Stimulated activated naive CD8-positive, alpha-beta T cell treated with anti-CD3 and anti-CD28 coated beads, Interleukin-15, Interleukin-2, amounts not matched to agents 100 ng/mL and 50 ng/mL, for 24 hours (primary cell): ENCODE measurements around the gene HCFC1R1.
A peak's percentile ranks its signal among the peaks of the same experiment; 100 is the strongest.
"Not testable (repeated sequence)": the region's sequence is repeated elsewhere in the genome, so short reads cannot be mapped to it uniquely, and the experiment has no call there.

ENCODE experiments used
- H3K27ac Mint-ChIP-seq: one replicate; pipeline ENCODE4 v1.8.0; 2021; ENCODE audit warnings: mild to moderate bottlenecking, mixed read lengths
- H3K27me3 Mint-ChIP-seq: one replicate; pipeline ENCODE4 v1.8.0; 2021; ENCODE audit warnings: mixed read lengths
- H3K36me3 Mint-ChIP-seq: one replicate; pipeline ENCODE4 v1.8.0; 2021; ENCODE audit warnings: low read depth, mixed read lengths
- H3K4me1 Mint-ChIP-seq: one replicate; pipeline ENCODE4 v1.8.0; 2021; ENCODE audit warnings: low read depth, mixed read lengths
- H3K4me3 Mint-ChIP-seq: one replicate; pipeline ENCODE4 v1.8.0; 2021; ENCODE audit warnings: mild to moderate bottlenecking, mixed read lengths
- H3K9me3 Mint-ChIP-seq: one replicate; pipeline ENCODE4 v1.8.0; 2021; ENCODE audit warnings: mixed read lengths

HCFC1R1 gene

GRCh38 chr16:3060339-3061127, 36.8 kb upstream of the HCFC1R1 start:
- peak overlapping the region; percentile 90 for H3K27ac Mint-ChIP-seq
- H3K4me1 Mint-ChIP-seq, result peaks cover 57% of the 10 kb centered on the region
- no peaks in the 10 kb centered on the region for H3K9me3 Mint-ChIP-seq
- peaks cover 5% of the 10 kb centered on the region for H3K36me3 Mint-ChIP-seq
- H3K27me3 Mint-ChIP-seq, result no peaks in the 10 kb centered on the region
- H3K4me3 Mint-ChIP-seq, result peak overlapping the region; percentile 81

GRCh38 chr16:3059723-3060242, 36.0 kb upstream of the HCFC1R1 start:
- H3K9me3 Mint-ChIP-seq, result no peaks in the 10 kb centered on the region
- peaks cover 57% of the 10 kb centered on the region for H3K4me1 Mint-ChIP-seq
- H3K36me3 Mint-ChIP-seq, result peaks cover 9% of the 10 kb centered on the region
- peak overlapping the region; percentile 90 for H3K27ac Mint-ChIP-seq
- no peaks in the 10 kb centered on the region for H3K27me3 Mint-ChIP-seq
- H3K4me3 Mint-ChIP-seq, result peak overlapping the region; percentile 81

- Mint-ChIP-seq H3K4me3 (peak overlapping the region; percentile 85), H3K36me3 (peaks cover 9% of the 10 kb centered on the region), H3K4me1 (peaks cover 55% of the 10 kb centered on the region), H3K27me3 (no peaks in the 10 kb centered on the region), H3K9me3 (no peaks in the 10 kb centered on the region), H3K27ac (peak overlapping the region; percentile 90)
Measured at GRCh38 chr16:3059041-3059722, 35.4 kb upstream of the HCFC1R1 start.

- Mint-ChIP-seq H3K4me1 (peaks cover 57% of the 10 kb centered on the region), H3K4me3 (peak overlapping the region; percentile 85), H3K27ac (no peak overlapping the region), H3K36me3 (peaks cover 9% of the 10 kb centered on the region), H3K27me3 (no peaks in the 10 kb centered on the region), H3K9me3 (no peaks in the 10 kb centered on the region)
Measured at GRCh38 chr16:3058139-3059030, 34.6 kb upstream of the HCFC1R1 start.

DNA sequence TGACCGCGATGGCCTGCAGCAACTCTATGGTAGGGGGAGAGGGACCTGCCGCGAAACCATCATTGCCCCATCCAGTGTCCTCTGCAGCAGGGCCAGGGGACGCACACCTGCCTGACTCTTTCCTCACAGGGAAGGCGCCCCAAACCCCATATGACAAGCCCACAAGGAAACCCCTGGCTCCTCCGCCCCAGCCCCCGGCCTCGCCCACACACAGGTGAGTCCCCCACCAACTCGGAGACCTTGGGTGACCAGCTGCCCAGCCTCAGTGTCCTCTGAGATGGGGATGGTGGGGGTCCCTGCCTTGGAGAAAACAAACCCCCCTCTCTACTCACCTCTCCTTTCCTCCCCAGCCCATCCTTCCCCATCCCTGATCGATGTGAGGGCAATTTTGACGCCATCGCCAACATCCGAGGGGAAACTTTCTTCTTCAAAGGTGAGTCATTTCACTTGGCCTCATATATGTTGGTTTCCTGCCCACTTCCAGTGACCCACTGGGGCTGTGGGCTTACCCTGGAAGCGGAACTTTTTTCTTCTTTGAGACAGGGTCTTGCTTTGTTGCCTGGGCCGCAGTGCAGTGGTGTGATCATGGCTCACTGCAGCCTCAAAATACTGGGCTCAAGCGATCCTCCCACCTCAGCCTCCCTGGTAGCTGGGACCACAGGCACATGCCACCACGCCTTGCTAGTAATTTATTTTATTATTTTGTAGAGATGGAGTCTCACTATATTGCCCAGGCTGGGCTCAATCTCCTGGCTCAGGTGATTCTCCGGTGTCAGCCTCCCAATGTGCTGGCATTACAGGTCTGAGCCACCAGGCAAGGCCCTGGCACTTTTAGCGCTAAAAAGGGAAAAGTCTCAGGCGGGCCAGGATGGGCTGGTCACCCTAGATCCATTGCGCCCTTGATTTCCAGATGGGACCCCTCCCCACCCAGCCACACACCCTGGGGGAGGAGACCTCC, 33.7 kb upstream of the HCFC1R1 start:
- peaks cover 53% of the 10 kb centered on the region for H3K4me1 Mint-ChIP-seq
- H3K9me3 Mint-ChIP-seq, result no peaks in the 10 kb centered on the region
- H3K36me3 Mint-ChIP-seq, result peaks cover 9% of the 10 kb centered on the region
- no peaks in the 10 kb centered on the region for H3K27me3 Mint-ChIP-seq
- peak overlapping the region; percentile 17 for H3K27ac Mint-ChIP-seq
- peak overlapping the region; percentile 47 for H3K4me3 Mint-ChIP-seq

GRCh38 chr16:3056336-3057180, 32.8 kb upstream of the HCFC1R1 start:
- no peaks in the 10 kb centered on the region for H3K9me3 Mint-ChIP-seq

DNA sequence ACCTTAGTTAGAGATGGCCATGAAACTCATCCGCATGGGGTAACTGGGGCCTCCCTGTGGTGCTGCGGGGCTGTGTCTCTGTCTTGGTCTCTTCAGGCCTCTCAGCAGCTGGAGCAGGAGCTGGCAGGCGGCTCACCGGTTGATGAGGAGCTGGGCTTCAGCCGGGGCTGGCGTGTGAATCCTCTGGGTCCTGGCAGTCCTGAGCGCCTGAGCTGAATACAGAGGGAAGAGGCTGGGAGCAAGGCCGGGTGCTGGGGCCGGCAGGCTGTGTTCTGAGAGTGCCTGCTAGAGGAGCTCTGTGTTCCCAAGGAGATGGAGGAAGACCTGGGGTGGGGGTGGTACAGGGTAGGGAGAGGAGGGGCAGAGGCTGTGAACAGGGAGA, 32.0 kb upstream of the HCFC1R1 start:
- not testable (repeated sequence) for H3K9me3 Mint-ChIP-seq, H3K27me3 Mint-ChIP-seq, H3K36me3 Mint-ChIP-seq, H3K27ac Mint-ChIP-seq, H3K4me3 Mint-ChIP-seq
- peaks cover 49% of the 10 kb centered on the region for H3K4me1 Mint-ChIP-seq

More at GRCh38 chr16:3056336-3057180, 32.8 kb upstream of the HCFC1R1 start:
- no peaks in the 10 kb centered on the region for H3K27me3 Mint-ChIP-seq
- peak overlapping the region; percentile 47 for H3K4me3 Mint-ChIP-seq
- H3K4me1 Mint-ChIP-seq, result peaks cover 50% of the 10 kb centered on the region
- no peak overlapping the region for H3K27ac Mint-ChIP-seq
- peaks cover 9% of the 10 kb centered on the region for H3K36me3 Mint-ChIP-seq

- no peak overlapping the region for H3K27ac Mint-ChIP-seq
- no peaks in the 10 kb centered on the region for H3K27me3 Mint-ChIP-seq
- H3K36me3 Mint-ChIP-seq, result peaks cover 9% of the 10 kb centered on the region
- H3K4me3 Mint-ChIP-seq, result peak overlapping the region; percentile 27
- no peaks in the 10 kb centered on the region for H3K9me3 Mint-ChIP-seq
- peaks cover 44% of the 10 kb centered on the region for H3K4me1 Mint-ChIP-seq
Measured at GRCh38 chr16:3054965-3055733, 31.4 kb upstream of the HCFC1R1 start.

GRCh38 chr16:3053330-3053710, 29.6 kb upstream of the HCFC1R1 start:
- not testable (repeated sequence) for H3K9me3 Mint-ChIP-seq, H3K4me3 Mint-ChIP-seq, H3K36me3 Mint-ChIP-seq, H3K27ac Mint-ChIP-seq, H3K27me3 Mint-ChIP-seq
- H3K4me1 Mint-ChIP-seq, result peaks cover 38% of the 10 kb centered on the region

- not testable (repeated sequence) for H3K27me3 Mint-ChIP-seq, H3K36me3 Mint-ChIP-seq, H3K4me3 Mint-ChIP-seq, H3K9me3 Mint-ChIP-seq, H3K27ac Mint-ChIP-seq
- peaks cover 40% of the 10 kb centered on the region for H3K4me1 Mint-ChIP-seq
Measured at GRCh38 chr16:3052571-3053329, 29.0 kb upstream of the HCFC1R1 start.

- Mint-ChIP-seq H3K27ac (no peak overlapping the region), H3K9me3 (no peaks in the 10 kb centered on the region)
Measured at GRCh38 chr16:3051494-3051893, 27.8 kb upstream of the HCFC1R1 start.

GRCh38 chr16:3051009-3051408, 27.3 kb upstream of the HCFC1R1 start:
- Mint-ChIP-seq H3K36me3 (peaks cover 5% of the 10 kb centered on the region), H3K27me3 (peaks cover 14% of the 10 kb centered on the region), H3K4me3 (no peak overlapping the region), H3K4me1 (peaks cover 24% of the 10 kb centered on the region), H3K27ac (no peak overlapping the region), H3K9me3 (no peaks in the 10 kb centered on the region)

More at GRCh38 chr16:3051494-3051893, 27.8 kb upstream of the HCFC1R1 start:
- Mint-ChIP-seq H3K4me1 (peaks cover 27% of the 10 kb centered on the region), H3K4me3 (no peak overlapping the region), H3K36me3 (peaks cover 5% of the 10 kb centered on the region), H3K27me3 (peaks cover 14% of the 10 kb centered on the region)
